ENCODE data around the gene TMEM52B.
"Not testable (repeated sequence)": the region's sequence is repeated elsewhere in the genome, so short reads cannot be mapped to it uniquely, and the experiment has no call there.

The TMEM52B gene

DNA sequence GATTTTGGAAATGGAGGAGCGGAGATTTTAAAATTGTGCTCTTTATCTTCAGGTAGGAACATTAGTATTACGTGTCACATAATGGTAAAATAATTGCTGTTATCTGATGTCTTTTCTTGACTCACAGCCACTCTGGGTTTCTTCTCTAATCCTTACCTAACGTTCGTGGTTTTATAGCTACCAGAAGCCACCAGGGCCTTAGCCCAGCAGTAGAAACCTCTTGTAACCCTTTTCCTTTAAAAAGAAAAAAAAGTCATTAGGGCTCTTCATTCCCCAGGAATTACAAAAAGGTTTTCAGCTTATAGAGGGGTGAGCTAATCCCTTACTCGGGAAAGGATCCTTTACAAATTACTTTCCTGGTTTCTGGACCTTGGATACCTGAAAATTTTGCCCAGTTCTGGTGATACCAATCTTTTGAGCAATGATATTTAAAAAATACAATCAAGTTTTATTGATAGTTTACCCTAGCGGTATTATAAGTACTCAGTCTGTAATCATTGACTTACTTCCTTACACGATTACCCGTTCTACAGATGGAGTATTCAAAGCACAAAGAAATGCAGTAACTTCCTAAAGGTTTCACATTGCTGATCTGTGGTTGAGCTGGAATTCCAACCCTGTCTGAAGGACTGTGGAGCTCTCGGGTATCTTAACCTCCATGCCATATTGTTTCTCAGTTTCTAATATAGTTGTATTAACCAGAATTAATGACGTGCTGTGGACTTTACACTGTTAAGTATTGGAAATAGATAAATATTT is 35.5 kb downstream of the TMEM52B start:
- TF ChIP-seq, protein P1, sequence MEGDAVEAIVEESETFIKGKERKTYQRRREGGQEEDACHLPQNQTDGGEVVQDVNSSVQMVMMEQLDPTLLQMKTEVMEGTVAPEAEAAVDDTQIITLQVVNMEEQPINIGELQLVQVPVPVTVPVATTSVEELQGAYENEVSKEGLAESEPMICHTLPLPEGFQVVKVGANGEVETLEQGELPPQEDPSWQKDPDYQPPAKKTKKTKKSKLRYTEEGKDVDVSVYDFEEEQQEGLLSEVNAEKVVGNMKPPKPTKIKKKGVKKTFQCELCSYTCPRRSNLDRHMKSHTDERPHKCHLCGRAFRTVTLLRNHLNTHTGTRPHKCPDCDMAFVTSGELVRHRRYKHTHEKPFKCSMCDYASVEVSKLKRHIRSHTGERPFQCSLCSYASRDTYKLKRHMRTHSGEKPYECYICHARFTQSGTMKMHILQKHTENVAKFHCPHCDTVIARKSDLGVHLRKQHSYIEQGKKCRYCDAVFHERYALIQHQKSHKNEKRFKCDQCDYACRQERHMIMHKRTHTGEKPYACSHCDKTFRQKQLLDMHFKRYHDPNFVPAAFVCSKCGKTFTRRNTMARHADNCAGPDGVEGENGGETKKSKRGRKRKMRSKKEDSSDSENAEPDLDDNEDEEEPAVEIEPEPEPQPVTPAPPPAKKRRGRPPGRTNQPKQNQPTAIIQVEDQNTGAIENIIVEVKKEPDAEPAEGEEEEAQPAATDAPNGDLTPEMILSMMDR (IDR thresholded peaks at IDR 0.05; ENCODE audit: borderline replicate concordance, control extremely low read depth, extremely low read depth, insufficient read depth, missing control alignments) = no peak
- no peak for DNase-seq (ENCODE audit: low spot score)
- in situ Hi-C loops (cut with MboI; ENCODE audit: low sequenced_read_pairs, unreplicated experiment) = no loop called here

DNA sequence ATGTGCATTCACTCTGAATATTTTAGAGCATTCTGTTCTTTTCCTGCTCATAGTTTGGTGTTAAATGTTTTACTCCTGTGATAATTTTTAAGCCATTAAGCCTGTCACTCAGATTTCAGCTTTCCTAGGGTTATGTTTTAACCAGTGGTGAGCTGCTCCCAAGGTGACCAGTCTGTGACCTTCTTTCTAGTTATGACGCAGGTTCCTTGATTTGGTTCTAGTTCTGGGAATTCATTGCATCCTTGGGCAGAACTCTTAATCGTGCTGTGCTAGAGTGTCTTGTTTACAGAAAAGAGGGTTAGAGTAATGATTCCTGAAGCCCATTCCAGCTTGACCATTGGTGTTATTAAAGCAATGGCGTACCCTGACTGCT is 36.0 kb downstream of the TMEM52B start:
- TF ChIP-seq, protein P1 (IDR thresholded peaks at IDR 0.05; ENCODE audit: borderline replicate concordance, control extremely low read depth, extremely low read depth, insufficient read depth, missing control alignments) = no peak
- in situ Hi-C loops (cut with MboI; ENCODE audit: low sequenced_read_pairs, unreplicated experiment) = no loop called here

DNA sequence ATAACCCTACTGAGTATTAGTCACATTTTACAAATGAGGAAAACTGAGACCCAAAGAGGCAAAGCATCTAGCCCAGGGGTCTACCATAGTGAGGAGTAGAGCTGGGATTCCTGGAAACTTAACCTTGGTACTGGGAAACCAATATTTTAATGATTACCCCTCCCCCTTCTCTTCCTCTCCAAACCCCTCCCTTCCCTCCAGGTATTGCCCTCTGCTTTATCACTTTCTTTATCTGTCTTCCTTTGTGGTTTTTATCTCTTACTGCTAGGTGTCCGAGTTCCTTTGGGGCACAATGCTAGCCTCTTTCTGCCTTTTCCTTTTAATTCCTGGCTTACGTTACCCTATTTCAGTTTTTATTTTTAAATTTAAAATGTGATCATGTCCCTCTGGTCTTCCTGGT is 36.6 kb downstream of the TMEM52B start:
- in situ Hi-C loops (cut with MboI; ENCODE audit: low sequenced_read_pairs, unreplicated experiment) = no loop called here
- no peak for DNase-seq (ENCODE audit: low spot score)
- TF ChIP-seq, protein P1 (IDR thresholded peaks at IDR 0.05; ENCODE audit: borderline replicate concordance, control extremely low read depth, extremely low read depth, insufficient read depth, missing control alignments) = no peak

More for the DNA sequence above, 36.0 kb downstream of the TMEM52B start:
- no peak for DNase-seq (ENCODE audit: low spot score)

DNA sequence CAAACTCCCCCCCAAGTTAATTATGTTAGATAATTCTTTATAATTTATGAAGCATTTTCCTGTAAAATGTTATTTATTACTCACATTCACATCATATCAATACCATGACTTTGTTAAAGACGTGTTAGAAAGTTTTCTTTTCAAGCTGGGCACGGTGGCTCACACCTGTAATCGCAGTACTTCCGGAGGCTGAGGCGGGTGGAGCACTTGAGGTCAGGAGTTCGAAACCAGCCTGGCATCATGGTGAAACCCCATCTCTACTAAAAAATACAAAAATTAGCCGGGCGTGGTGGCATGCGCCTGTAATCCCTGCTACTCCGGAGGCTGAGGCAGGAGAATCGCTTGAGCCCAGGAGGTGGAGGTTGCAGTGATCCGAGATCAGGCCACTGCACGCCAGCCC is 37.1 kb downstream of the TMEM52B start:
- in situ Hi-C loops (cut with MboI; ENCODE audit: low sequenced_read_pairs, unreplicated experiment) = not testable (repeated sequence)

DNA sequence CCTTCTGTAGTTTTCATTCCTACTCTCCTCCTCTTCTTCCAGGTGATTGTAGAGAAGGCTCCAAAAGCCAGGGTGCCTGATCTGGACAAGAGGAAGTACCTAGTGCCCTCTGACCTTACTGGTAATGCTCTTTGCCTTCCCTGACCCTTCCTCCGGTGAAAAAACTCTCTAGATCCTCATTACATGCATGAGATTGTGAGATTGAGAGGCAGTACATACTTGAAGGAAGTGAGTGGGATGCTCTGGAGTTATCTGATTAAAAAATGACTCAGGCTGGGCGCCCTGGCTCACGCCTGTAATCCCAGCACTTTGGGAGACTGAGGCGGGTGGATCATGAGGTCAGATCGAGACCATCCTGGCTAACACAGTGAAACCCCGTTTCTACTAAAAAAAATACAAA is 39.2 kb downstream of the TMEM52B start:
- TF ChIP-seq, protein P1 (IDR thresholded peaks at IDR 0.05; ENCODE audit: borderline replicate concordance, control extremely low read depth, extremely low read depth, insufficient read depth, missing control alignments) = no peak
- in situ Hi-C loops (cut with MboI; ENCODE audit: low sequenced_read_pairs, unreplicated experiment) = no loop called here
- no peak for DNase-seq (ENCODE audit: low spot score)

More for the DNA sequence above, 37.1 kb downstream of the TMEM52B start:
- DNase-seq (ENCODE audit: low spot score) = not testable (repeated sequence)

DNA sequence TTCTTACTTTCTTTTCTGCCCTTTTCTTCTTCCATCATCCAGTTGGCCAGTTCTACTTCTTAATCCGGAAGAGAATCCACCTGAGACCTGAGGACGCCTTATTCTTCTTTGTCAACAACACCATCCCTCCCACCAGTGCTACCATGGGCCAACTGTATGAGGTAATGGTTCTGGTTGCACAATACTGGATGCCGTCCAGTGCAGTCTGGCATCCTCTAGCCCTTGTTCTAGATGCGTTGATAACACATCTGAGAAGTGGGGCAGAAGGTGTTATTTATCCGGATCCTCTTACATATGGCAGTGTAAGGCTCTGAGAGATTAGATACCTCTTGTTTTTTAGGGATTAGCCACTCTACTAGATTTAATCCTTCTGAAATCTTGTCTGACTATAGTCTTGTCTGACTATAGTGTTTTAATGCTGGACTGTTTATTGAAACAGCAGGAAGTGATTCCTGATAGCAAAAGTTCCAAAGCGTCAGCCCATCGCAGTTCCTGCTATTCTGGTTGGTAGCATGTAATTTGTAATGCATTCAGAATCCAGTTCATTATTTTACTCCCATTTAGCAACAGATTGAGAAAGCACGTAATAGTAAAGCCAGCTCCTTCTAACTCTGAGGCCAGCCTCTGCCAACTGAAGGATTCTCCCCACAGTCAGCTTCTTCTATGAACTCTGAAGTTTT is 41.7 kb downstream of the TMEM52B start:
- TF ChIP-seq, protein P1 (IDR thresholded peaks at IDR 0.05; ENCODE audit: borderline replicate concordance, control extremely low read depth, extremely low read depth, insufficient read depth, missing control alignments) = no peak
- DNase-seq (ENCODE audit: low spot score) = no peak
- in situ Hi-C loops (cut with MboI; ENCODE audit: low sequenced_read_pairs, unreplicated experiment) = no loop called here

DNA sequence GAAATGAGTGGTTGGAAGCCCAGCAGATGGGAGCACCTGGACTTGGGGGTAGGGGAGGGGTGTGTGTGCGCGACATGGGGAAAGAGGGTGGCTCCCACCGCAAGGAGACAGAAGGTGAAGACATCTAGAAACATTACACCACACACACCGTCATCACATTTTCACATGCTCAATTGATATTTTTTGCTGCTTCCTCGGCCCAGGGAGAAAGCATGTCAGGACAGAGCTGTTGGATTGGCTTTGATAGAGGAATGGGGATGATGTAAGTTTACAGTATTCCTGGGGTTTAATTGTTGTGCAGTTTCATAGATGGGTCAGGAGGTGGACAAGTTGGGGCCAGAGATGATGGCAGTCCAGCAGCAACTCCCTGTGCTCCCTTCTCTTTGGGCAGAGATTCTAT is 43.0 kb downstream of the TMEM52B start:
- DNase-seq (ENCODE audit: low spot score) = no peak
- TF ChIP-seq, protein P1 (IDR thresholded peaks at IDR 0.05; ENCODE audit: borderline replicate concordance, control extremely low read depth, extremely low read depth, insufficient read depth, missing control alignments) = no peak
- in situ Hi-C loops (cut with MboI; ENCODE audit: low sequenced_read_pairs, unreplicated experiment) = no loop called here

Measured in GM13976 (cell line).